Fibroblast of lung (primary cell): Measurements from ENCODE around the gene RHOB. TPM values are rescaled to one million over a fixed set of nuclear protein-coding genes. Genes with fewer than 3 reads are reported as not detected.

Experiments
- DNase-seq, 2 donors: peaks; one replicate each; pipeline versions ENCODE4 v3.0.0 to v3.0.0-alpha.2; 2010; ENCODE audit warnings: low read depth in 2 of 2
- H2AFZ ChIP-seq: 2 replicates; pipeline ENCODE4 v1.5.1; 2012; ENCODE audit warnings: low read length, control low read depth, inconsistent platforms
- H3K27ac ChIP-seq: 2 replicates; pipeline ENCODE4 v1.5.1; 2011; ENCODE audit warnings: low read length, control low read depth; ENCODE audit not compliant: insufficient read depth
- H3K27me3 ChIP-seq: 2 replicates; pipeline ENCODE4 v1.5.1; 2011; ENCODE audit warnings: mild to moderate bottlenecking, low read length; ENCODE audit not compliant: control insufficient read depth, insufficient read depth
- H3K36me3 ChIP-seq: 2 replicates; pipeline ENCODE4 v1.5.1; 2011; ENCODE audit warnings: low read length; ENCODE audit not compliant: control insufficient read depth, insufficient read depth
- H3K4me1 ChIP-seq: 2 replicates; pipeline ENCODE4 v1.5.1; 2011; ENCODE audit warnings: low read length; ENCODE audit not compliant: control insufficient read depth, insufficient read depth; ENCODE audit errors: extremely low read depth
- H3K4me2 ChIP-seq: 2 replicates; pipeline ENCODE4 v1.5.1; 2011; ENCODE audit warnings: low read length, control low read depth; ENCODE audit not compliant: insufficient read depth; ENCODE audit errors: extremely low read depth
- H3K4me3 ChIP-seq, 4 experiments: fragments of 200-600 bp in 1 of 4; sonication (generic) in 1 of 4; replicated peaks in 1 of 4; 2 replicates each; pipeline ENCODE4 v1.5.1; 2011 to 2016; ENCODE audit warnings: low read length in 4 of 4, low read depth in 3 of 4, mild to moderate bottlenecking in 3 of 4, control low read depth in 2 of 4, inconsistent platforms in 1 of 4, mixed read lengths in 1 of 4; ENCODE audit not compliant: insufficient read depth in 1 of 4; ENCODE audit errors: control extremely low read depth in 1 of 4
- H3K79me2 ChIP-seq: 2 replicates; pipeline ENCODE4 v1.5.1; 2012; ENCODE audit warnings: mild to moderate bottlenecking, low read length, inconsistent platforms; ENCODE audit not compliant: control insufficient read depth, insufficient read depth
- H3K9ac ChIP-seq: 2 replicates; pipeline ENCODE4 v1.5.1; 2011; ENCODE audit warnings: mild to moderate bottlenecking, low read length, control low read depth; ENCODE audit not compliant: insufficient read depth
- H3K9me3 ChIP-seq: 2 replicates; pipeline ENCODE4 v1.5.1; 2012; ENCODE audit warnings: low read depth, low read length; ENCODE audit not compliant: control insufficient read depth, insufficient read depth
- H4K20me1 ChIP-seq: 2 replicates; pipeline ENCODE4 v1.5.1; 2011; ENCODE audit warnings: low read length; ENCODE audit not compliant: control insufficient read depth, insufficient read depth; ENCODE audit errors: extremely low read depth
- CTCF ChIP-seq, 2 donors: IDR thresholded peaks in 1 of 2; conservative IDR thresholded peaks in 1 of 2; 1 replicate in 1 of 2; 2 replicates in 1 of 2; pipeline ENCODE4 v1.5.1; 2011 to 2012; ENCODE audit warnings: low read length in 2 of 2, control low read depth in 1 of 2, inconsistent platforms in 1 of 2, low read depth in 1 of 2, mild to moderate bottlenecking in 1 of 2
- EZH2 ChIP-seq: IDR thresholded peaks from 2 replicates; pipeline ENCODE4 v1.5.1; 2012; ENCODE audit warnings: low read length, control low read depth, mild to moderate bottlenecking; ENCODE audit errors: missing control alignments
- polyA plus RNA-seq, 2 donors: library from polyadenylated mRNA; depleted of rRNA in 1 of 2; stranded (reverse) in 1 of 2; unstranded in 1 of 2; fragments of >200 nt; gene quantifications; 2 replicates each; pipeline ENCODE4 v1.2.1, GENCODE V29; 2011 to 2012; ENCODE audit warnings: missing spikeins in 1 of 2
- total RNA-seq: library from RNA; depleted of rRNA; stranded (reverse); fragments of >200 nt; gene quantifications from 2 replicates; pipeline ENCODE4 v1.2.1, GENCODE V29; 2014

RHOB gene
- total and polyA plus RNA-seq, 2 donors (not counting 1 experiment from before 2014, with no cell fraction given), result 113 to 171 TPM

- Histone ChIP-seq H3K9me3 (no peaks in the 10 kb centered on the region), H3K27me3 (no peaks in the 10 kb centered on the region), H3K36me3 (peaks cover 6% of the 10 kb centered on the region), H3K9ac (no peak overlapping the region), H2AFZ (no peak overlapping the region), H3K4me2 (no peak overlapping the region), H3K4me1 (peaks cover 21% of the 10 kb centered on the region), H3K4me3 (no peak overlapping the region), H3K27ac (no peak overlapping the region), H4K20me1 (peaks cover 6% of the 10 kb centered on the region), H3K79me2 (peaks cover 26% of the 10 kb centered on the region)
- DNase-seq, result no peak
- no peak for TF ChIP-seq EZH2
- no peak for TF ChIP-seq CTCF (conservative IDR thresholded peaks at IDR 0.05 in 1 of 2, IDR thresholded peaks at IDR 0.05 in 1 of 2; ENCODE audit: low read depth in 1 of 2, low read length in 2 of 2)
These were observed 1.6 kb upstream of the RHOB start for GRCh38 chr2:20444993-20445910.

GRCh38 chr2:20446255-20446916 lies 488 bp upstream of the RHOB start:
- Histone ChIP-seq H3K27ac (peak overlapping the region; percentile 93), H3K4me1 (peaks cover 25% of the 10 kb centered on the region), H3K9me3 (no peaks in the 10 kb centered on the region), H3K9ac (peak overlapping the region; percentile 98), H3K4me2 (peak overlapping the region; percentile 93), H2AFZ (no peak overlapping the region), H3K27me3 (no peaks in the 10 kb centered on the region), H3K79me2 (peaks cover 26% of the 10 kb centered on the region), H3K4me3 (peak overlapping the region; percentile 56 to 91 (median 64)), H4K20me1 (peaks cover 6% of the 10 kb centered on the region), H3K36me3 (peaks cover 6% of the 10 kb centered on the region)
- TF ChIP-seq EZH2 (no peak), CTCF (conservative IDR thresholded peaks at IDR 0.05 in 1 of 2, IDR thresholded peaks at IDR 0.05 in 1 of 2; ENCODE audit: low read depth in 1 of 2, low read length in 2 of 2) (no peak)
- DNase-seq, result no peak
